Prostate gland (tissue), 2 donors: ENCODE data around the gene CRP.

Experiments
- CTCF ChIP-seq, 4 experiments: fragments of 200-600 bp in 2 of 4; fragments of 450-650 bp in 2 of 4; sonication (generic) in 2 of 4; IDR thresholded peaks; 1 replicate in 3 of 4; 2 replicates in 1 of 4; pipeline ENCODE4 v1.5.1; 2016 to 2019; ENCODE audit warnings: antibody characterized with exemption in 4 of 4, mild to moderate bottlenecking in 2 of 4, moderate library complexity in 2 of 4
- POLR2A ChIP-seq: fragments of 450-650 bp; IDR thresholded peaks from one replicate; pipeline ENCODE4 v1.6.1; 2016; ENCODE audit warnings: antibody characterized with exemption, mild to moderate bottlenecking
- POLR2AphosphoS5 ChIP-seq: sonication (generic); formaldehyde crosslinking; IDR thresholded peaks from one replicate; pipeline ENCODE4 v1.6.1; 2017; ENCODE audit warnings: antibody characterized with exemption

GRCh38 chr1:159707472-159708260, 6.7 kb downstream of the CRP start:
- TF ChIP-seq CTCF (IDR thresholded peaks at IDR 0.05) = no peak
- no peak for TF ChIP-seq POLR2A
- no peak for TF ChIP-seq POLR2AphosphoS5
